Osteocyte (in vitro differentiated cells): ENCODE results near the gene HSD11B2. TPM values are rescaled to one million over a fixed set of nuclear protein-coding genes. Genes with fewer than 3 reads are reported as not detected.
A peak's percentile ranks its signal among the peaks of the same experiment; 100 is the strongest.

Source experiments
- DNase-seq: peaks from one replicate; pipeline ENCODE4 v3.0.0; 2021; ENCODE audit warnings: mixed read lengths; ENCODE audit not compliant: unreplicated experiment; ENCODE audit errors: extremely low spot score
- H3K27ac Mint-ChIP-seq: one replicate; pipeline ENCODE4 v1.8.0; 2021; ENCODE audit warnings: mild to moderate bottlenecking, mixed read lengths; ENCODE audit not compliant: unreplicated experiment
- H3K27me3 Mint-ChIP-seq: one replicate; pipeline ENCODE4 v1.8.0; 2021; ENCODE audit warnings: mixed read lengths; ENCODE audit not compliant: unreplicated experiment
- H3K36me3 Mint-ChIP-seq: one replicate; pipeline ENCODE4 v1.8.0; 2021; ENCODE audit warnings: mixed read lengths; ENCODE audit not compliant: unreplicated experiment
- H3K4me1 Mint-ChIP-seq: one replicate; pipeline ENCODE4 v1.8.0; 2021; ENCODE audit warnings: mixed read lengths; ENCODE audit not compliant: unreplicated experiment
- H3K4me3 Mint-ChIP-seq: one replicate; pipeline ENCODE4 v1.8.0; 2021; ENCODE audit warnings: mild to moderate bottlenecking, moderate library complexity, mixed read lengths; ENCODE audit not compliant: unreplicated experiment
- H3K9me3 Mint-ChIP-seq: one replicate; pipeline ENCODE4 v1.8.0; 2021; ENCODE audit warnings: mixed read lengths; ENCODE audit not compliant: unreplicated experiment
- total RNA-seq: library from RNA; stranded (reverse); gene quantifications from 2 replicates; pipeline ENCODE4 v1.2.1, GENCODE V29; 2021
- TF ChIP-seq, protein P1 (sequence below): fragments of 200-600 bp; sonication (generic); IDR thresholded peaks from 2 replicates; pipeline ENCODE4 v1.5.0; 2021; ENCODE audit warnings: antibody characterized with exemption, mild to moderate bottlenecking, moderate library complexity

Gene HSD11B2
- total RNA-seq, 1 donor from 2014 or later: 0.40 TPM

DNA sequence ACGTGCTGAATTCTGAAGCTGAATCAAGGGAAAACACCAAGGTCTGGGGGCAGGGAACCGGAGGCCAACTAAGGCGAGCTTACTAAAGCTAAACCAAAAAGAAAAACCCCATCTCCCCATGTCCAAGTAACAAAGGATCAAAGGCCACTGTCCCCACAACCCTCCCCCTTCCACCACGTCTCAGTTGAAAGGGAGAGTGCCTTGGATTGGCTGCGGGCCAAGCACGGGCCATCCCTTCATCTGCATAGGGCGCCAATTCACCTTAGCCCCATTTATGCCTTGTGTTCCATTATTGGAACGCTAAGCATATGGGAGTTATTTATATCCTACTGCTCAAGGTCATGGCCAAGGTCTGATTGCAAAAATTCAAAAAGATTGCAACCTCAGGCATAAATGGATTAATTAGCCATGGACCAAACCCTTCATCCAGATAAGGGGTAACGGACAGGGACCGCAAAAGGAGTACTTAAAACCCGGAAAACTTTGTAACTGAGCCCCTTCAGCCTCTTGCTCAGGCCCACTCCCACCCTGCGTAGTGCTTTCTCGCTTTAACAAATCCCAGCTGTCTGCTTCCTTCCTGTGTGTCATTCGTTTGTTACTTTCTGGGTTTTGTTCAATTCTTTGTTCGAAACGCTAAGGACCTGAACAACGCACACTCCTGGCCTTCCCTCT, 50.8 kb downstream of the HSD11B2 start:
- TF ChIP-seq, protein P1, sequence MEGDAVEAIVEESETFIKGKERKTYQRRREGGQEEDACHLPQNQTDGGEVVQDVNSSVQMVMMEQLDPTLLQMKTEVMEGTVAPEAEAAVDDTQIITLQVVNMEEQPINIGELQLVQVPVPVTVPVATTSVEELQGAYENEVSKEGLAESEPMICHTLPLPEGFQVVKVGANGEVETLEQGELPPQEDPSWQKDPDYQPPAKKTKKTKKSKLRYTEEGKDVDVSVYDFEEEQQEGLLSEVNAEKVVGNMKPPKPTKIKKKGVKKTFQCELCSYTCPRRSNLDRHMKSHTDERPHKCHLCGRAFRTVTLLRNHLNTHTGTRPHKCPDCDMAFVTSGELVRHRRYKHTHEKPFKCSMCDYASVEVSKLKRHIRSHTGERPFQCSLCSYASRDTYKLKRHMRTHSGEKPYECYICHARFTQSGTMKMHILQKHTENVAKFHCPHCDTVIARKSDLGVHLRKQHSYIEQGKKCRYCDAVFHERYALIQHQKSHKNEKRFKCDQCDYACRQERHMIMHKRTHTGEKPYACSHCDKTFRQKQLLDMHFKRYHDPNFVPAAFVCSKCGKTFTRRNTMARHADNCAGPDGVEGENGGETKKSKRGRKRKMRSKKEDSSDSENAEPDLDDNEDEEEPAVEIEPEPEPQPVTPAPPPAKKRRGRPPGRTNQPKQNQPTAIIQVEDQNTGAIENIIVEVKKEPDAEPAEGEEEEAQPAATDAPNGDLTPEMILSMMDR: no peak
- H3K4me3 Mint-ChIP-seq: peak overlapping the region; percentile 97

DNA sequence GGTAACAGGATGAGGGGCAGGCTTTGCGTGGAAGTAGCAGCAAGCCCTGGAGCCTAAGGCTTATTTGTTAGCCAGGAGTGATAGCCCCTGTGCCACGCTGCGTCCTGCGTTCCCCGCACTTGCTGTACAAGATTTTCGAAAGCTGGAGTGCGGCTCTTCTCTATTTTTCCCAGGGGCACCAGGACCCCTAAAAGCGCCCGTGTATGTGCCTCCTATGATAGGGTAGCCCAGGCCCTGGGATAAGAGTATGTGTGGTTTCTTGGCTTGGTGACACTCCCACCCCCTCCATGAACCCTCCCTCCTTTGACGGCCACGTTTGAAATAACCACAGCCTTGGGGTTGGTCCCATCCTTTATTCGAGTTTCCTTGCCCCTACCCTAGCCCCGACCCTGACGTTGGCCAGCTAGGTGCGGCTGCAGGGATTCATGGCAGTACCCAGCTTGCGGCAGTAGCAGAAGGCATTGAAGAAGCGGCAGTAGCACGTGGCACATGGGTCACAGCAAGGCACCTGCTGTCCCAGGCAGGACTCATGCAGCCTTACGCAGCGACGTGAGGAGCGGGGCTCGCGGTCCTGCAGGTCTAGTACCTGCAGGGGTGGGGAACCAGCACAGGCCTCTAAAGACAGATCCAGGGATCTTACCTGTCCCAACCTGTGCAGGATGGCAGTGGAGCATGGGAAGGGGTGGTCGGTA, 51.5 kb downstream of the HSD11B2 start:
- H3K27ac Mint-ChIP-seq: peak overlapping the region; percentile 97
- H3K4me3 Mint-ChIP-seq: peak overlapping the region; percentile 97

More for the DNA sequence above, 50.8 kb downstream of the HSD11B2 start:
- H3K9me3 Mint-ChIP-seq: no peaks in the 10 kb centered on the region
- no peak for DNase-seq
- peaks cover 30% of the 10 kb centered on the region for H3K4me1 Mint-ChIP-seq
- H3K36me3 Mint-ChIP-seq: peaks cover 4% of the 10 kb centered on the region
- H3K27me3 Mint-ChIP-seq: no peaks in the 10 kb centered on the region
- peak overlapping the region; percentile 97 for H3K27ac Mint-ChIP-seq

DNA sequence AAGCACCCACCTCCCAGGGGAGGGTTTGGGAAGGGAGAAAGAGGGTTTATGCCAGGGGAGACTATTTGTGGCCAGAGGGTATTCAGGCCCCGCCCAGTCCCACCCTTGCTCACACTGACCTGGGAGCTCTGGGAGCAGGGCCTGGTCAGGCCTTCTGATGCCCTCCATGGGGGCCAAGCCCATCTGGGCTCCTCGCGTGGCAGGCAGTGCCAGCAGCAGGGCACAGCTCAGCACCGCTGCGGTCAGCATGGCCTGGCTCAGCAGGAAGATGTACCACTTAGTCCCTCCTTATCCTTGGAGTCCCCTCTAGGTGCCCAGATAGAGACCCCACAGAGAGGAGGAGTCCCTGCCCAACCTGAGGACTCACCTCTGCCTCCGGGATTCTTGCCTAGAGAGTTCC, 52.2 kb downstream of the HSD11B2 start, which contains the start of gene AGRP:
AGRP (minus strand) TSS at position 398 of the 400 bp plus-strand sequence; CDS start at position 249, 149 bp downstream.
- no peak for DNase-seq
- Mint-ChIP-seq H3K4me1 (peaks cover 24% of the 10 kb centered on the region), H3K27me3 (no peaks in the 10 kb centered on the region), H3K36me3 (no peaks in the 10 kb centered on the region), H3K4me3 (no peak within 1 kb of the TSS), H3K9me3 (no peaks in the 10 kb centered on the region), H3K27ac (no peak within 1 kb of the TSS)
- TF ChIP-seq, protein P1: no peak

More for the DNA sequence above, 51.5 kb downstream of the HSD11B2 start:
- no peaks in the 10 kb centered on the region for H3K27me3 Mint-ChIP-seq
- no peak for DNase-seq
- H3K4me1 Mint-ChIP-seq: peaks cover 30% of the 10 kb centered on the region
- no peaks in the 10 kb centered on the region for H3K9me3 Mint-ChIP-seq
- H3K36me3 Mint-ChIP-seq: no peaks in the 10 kb centered on the region
- TF ChIP-seq, protein P1: no peak

DNA sequence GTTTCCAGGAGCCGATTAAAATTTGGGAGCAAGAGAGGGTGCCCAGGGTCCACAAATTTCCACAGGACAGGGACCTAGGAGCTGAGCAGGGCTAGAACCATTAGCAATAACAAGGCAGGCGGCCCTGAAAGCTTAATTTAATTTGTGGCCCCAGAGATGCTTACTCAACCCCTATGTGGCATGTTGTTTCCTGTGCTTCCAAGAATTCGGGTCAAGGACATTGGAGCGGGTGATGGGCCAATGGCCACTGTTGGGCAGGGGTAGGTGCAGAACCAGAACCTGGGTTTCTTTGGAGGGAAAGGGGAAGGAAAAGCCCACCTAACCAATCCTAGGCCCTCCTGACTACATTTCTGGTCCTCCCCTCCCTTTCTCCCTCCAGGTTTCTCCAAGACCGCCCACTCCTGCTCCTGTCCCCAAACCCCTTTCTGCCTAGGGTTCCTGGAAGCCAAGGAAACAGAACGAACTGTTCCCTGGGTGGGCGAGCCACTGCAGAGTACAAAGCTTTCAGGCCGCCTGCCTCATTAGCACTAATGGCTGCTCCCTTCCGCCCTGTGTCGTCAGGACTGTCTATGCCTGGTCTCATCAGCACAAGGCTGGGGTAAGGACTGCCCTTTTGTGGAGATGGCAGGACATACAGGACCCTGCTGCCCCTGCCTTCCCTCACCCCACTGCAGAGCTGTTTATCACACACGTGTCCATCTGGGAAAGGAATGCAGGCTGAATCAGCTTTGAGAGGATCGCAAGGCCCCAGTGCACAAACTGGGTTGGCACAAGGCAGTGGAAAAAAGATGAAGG, 53.0 kb downstream of the HSD11B2 start:
- Mint-ChIP-seq H3K4me1 (peaks cover 20% of the 10 kb centered on the region), H3K4me3 (no peak overlapping the region)
- DNase-seq: no peak

More for the DNA sequence above, 53.0 kb downstream of the HSD11B2 start:
- Mint-ChIP-seq H3K9me3 (no peaks in the 10 kb centered on the region), H3K36me3 (no peaks in the 10 kb centered on the region), H3K27me3 (no peaks in the 10 kb centered on the region), H3K27ac (no peak overlapping the region)
- TF ChIP-seq, protein P1: no peak
